Measurements from ENCODE around the gene SFXN4.
"Not testable (repeated sequence)": the region's sequence is repeated elsewhere in the genome, so short reads cannot be mapped to it uniquely, and the experiment has no call there.

Gene SFXN4

DNA sequence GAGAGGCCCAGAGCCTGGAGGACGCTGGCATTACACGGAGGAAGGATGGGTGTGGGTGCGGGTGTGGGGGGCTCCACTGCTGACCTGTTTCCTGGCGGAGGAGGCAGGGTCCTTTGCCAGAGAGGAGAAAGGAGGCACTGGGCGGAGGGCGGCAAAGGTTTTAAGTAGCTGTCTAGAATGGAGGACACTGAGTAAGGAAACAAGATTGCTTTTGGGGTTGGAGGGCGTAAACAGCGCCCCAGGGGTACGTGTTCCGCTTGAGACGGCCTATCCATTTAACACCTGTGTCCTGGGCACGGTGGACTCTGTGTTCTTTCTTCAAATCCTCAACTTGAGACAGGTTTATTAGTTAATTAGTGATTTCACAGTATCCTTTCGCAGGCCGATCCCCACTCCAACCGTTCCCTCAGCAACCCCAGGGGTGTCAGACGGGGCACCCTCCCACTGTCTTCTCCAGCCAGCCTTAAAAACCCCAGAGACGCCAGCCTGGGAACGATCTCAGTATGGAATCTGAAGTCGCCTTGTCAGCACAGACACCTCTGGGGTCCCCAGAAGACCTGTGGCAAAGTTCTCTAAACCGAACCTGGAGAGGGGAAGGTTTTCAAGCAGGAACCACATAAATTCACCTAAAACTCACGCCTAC, 24.8 kb downstream of the SFXN4 start:
- Histone ChIP-seq H3K27ac (peak overlapping the region; percentile 46; the same call in 1 of the 2 replicates), H3K9me3 (ENCODE audit: low read depth, low read length) (no peaks in the 10 kb centered on the region), H3K4me3 (no peak overlapping the region), H3K9ac (ENCODE audit: insufficient read length) (no peak overlapping the region), H3K36me3 (ENCODE audit: insufficient read depth, low read length) (no peaks in the 10 kb centered on the region)
- no peak for DNase-seq (ENCODE audit: low read depth, low spot score)
- TF ChIP-seq FOXP2 (optimal IDR thresholded peaks at IDR 0.05; ENCODE audit: control extremely low read depth, extremely low read length, insufficient read depth), result no peak

DNA sequence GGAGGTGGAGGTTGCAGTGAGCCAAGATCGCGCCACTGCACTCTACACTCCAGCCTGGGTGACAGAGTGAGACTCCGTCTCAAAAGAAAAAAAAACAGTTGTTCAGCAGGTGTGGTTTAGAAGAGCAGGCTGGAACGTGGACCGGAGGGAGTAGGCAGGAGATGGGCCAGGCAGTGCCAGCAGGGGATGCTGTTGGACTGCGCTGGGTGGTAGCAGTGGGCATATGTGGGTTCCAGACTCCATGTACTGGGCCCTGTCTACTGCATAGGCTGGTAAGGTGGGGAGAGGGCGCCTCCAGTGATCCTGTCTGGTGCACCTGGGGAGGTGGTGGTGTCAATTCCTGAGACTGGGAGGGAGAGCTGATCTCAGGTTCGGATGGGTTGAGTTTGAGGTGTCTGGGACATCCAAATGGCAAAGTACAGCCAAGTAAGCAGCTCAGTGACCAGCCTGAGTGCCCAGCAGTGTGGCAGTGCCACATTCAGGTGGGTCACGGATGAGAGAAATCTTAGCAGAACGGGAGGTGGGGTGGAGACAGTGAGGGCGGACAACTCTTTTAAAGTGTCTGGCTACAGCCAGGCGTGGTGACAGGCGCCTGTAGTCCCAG, 25.9 kb downstream of the SFXN4 start:
- H3K9ac ChIP-seq (ENCODE audit: insufficient read length), result no peak overlapping the region
- H3K27ac ChIP-seq, result no peak overlapping the region
- no peaks in the 10 kb centered on the region for H3K9me3 ChIP-seq (ENCODE audit: low read depth, low read length)
- no peaks in the 10 kb centered on the region for H3K36me3 ChIP-seq (ENCODE audit: insufficient read depth, low read length)
- no peak overlapping the region for H3K4me3 ChIP-seq
- no peak for DNase-seq (ENCODE audit: low read depth, low spot score)
- TF ChIP-seq EZH2 (IDR thresholded peaks at IDR 0.05) (no peak), FOXP2 (optimal IDR thresholded peaks at IDR 0.05; ENCODE audit: control extremely low read depth, extremely low read length, insufficient read depth) (no peak), POLR2AphosphoS5 (IDR thresholded peaks at IDR 0.05; ENCODE audit: borderline replicate concordance, low read depth, low read length) (no peak)

GRCh38 chr10:119138346-119139306, 26.9 kb downstream of the SFXN4 start:
- no peaks in the 10 kb centered on the region; the same call in 1 of the 2 replicates for H3K36me3 ChIP-seq (ENCODE audit: insufficient read depth, low read length)
- DNase-seq (ENCODE audit: low read depth, low spot score), result no peak
- no peak for TF ChIP-seq EZH2 (IDR thresholded peaks at IDR 0.05)
- TF ChIP-seq POLR2AphosphoS5 (IDR thresholded peaks at IDR 0.05; ENCODE audit: borderline replicate concordance, low read depth, low read length), result no peak
- TF ChIP-seq FOXP2 (optimal IDR thresholded peaks at IDR 0.05; ENCODE audit: control extremely low read depth, extremely low read length, insufficient read depth), result no peak

GRCh38 chr10:119137878-119138277, 27.6 kb downstream of the SFXN4 start:
- not testable (repeated sequence) for H3K36me3 ChIP-seq (ENCODE audit: insufficient read depth, low read length); H3K27ac ChIP-seq; DNase-seq (ENCODE audit: low read depth, low spot score); H3K4me3 ChIP-seq; H3K9ac ChIP-seq (ENCODE audit: insufficient read length); H3K9me3 ChIP-seq (ENCODE audit: low read depth, low read length)

More at GRCh38 chr10:119138346-119139306, 26.9 kb downstream of the SFXN4 start:
- Histone ChIP-seq H3K9me3 (ENCODE audit: low read depth, low read length) (no peaks in the 10 kb centered on the region), H3K4me3 (no peak overlapping the region), H3K9ac (ENCODE audit: insufficient read length) (no peak overlapping the region), H3K27ac (no peak overlapping the region)

DNA sequence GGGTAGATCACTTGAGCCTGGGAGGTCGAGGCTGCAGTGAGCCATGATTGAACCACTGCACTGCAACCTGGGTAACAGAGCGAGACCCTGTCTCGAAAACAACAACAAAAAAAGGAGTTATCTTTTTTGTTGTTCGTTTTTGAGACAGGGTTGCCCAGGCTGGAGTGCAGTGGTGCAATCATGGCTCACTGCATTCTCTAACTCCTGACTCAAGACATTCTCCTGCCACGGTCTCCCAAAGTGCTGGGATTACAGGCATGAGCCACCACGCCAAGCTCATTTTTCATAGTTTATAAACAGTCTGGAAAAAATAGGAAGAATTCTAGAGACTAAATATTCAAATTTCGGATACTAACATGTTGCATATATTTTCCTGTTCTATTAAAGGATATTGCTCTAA, 29.4 kb downstream of the SFXN4 start:
- H3K36me3 ChIP-seq (ENCODE audit: insufficient read depth, low read length), result peaks cover 13% of the 10 kb centered on the region; the same call in 1 of the 2 replicates
- H3K27ac ChIP-seq, result no peak overlapping the region
- TF ChIP-seq POLR2AphosphoS5 (IDR thresholded peaks at IDR 0.05; ENCODE audit: borderline replicate concordance, low read depth, low read length) (no peak), FOXP2 (optimal IDR thresholded peaks at IDR 0.05; ENCODE audit: control extremely low read depth, extremely low read length, insufficient read depth) (no peak), EZH2 (IDR thresholded peaks at IDR 0.05) (no peak)
- no peak overlapping the region for H3K9ac ChIP-seq (ENCODE audit: insufficient read length)
- H3K9me3 ChIP-seq (ENCODE audit: low read depth, low read length), result no peaks in the 10 kb centered on the region
- no peak overlapping the region for H3K4me3 ChIP-seq
- no peak for DNase-seq (ENCODE audit: low read depth, low spot score)

DNA sequence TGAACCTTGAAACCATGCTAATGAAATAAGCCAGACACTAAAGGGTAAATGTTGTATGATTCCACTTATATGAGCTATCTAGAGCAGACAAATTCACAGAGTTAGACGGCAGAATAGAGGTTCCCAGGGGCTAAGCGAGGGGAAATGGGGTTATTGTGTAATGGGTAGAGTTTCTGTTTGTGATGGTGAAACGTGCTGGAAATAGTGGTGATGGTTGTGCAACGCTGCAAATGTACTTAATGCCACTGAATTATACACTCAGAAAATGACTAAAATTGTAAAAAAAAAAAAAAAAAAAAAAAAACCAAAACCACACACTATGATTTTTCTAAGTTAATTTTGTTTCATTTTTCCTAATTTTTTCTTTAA, 30.0 kb downstream of the SFXN4 start:
- DNase-seq (ENCODE audit: low read depth, low spot score), result peak; percentile 30
- Histone ChIP-seq H3K36me3 (ENCODE audit: insufficient read depth, low read length) (peaks cover 17% of the 10 kb centered on the region; the same call in 1 of the 2 replicates), H3K9me3 (ENCODE audit: low read depth, low read length) (no peaks in the 10 kb centered on the region), H3K9ac (ENCODE audit: insufficient read length) (no peak overlapping the region), H3K4me3 (no peak overlapping the region), H3K27ac (no peak overlapping the region)
- TF ChIP-seq FOXP2 (optimal IDR thresholded peaks at IDR 0.05; ENCODE audit: control extremely low read depth, extremely low read length, insufficient read depth), result no peak
- no peak for TF ChIP-seq POLR2AphosphoS5 (IDR thresholded peaks at IDR 0.05; ENCODE audit: borderline replicate concordance, low read depth, low read length)
- TF ChIP-seq EZH2 (IDR thresholded peaks at IDR 0.05), result no peak

DNA sequence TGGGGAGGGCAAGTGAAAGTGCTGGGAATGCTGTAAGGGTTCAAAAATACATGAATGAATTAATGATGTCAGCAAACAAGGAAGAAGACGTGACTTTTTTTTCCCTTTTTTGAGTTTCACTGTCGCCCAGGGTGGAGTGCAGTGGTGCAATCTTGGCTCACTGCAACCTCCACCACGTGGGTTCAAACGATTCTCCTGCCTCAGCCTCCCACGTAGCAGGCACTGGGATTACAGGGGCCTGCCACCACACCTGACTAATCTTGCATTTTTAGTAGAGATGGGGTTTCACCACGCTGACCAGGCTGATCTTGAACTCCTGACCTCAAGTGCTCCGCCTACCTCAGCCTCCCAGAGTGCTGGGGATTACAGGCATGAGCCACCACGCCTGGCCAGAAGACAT, 31.6 kb downstream of the SFXN4 start:
- TF ChIP-seq POLR2AphosphoS5 (IDR thresholded peaks at IDR 0.05; ENCODE audit: borderline replicate concordance, low read depth, low read length) (no peak), EZH2 (IDR thresholded peaks at IDR 0.05) (no peak), FOXP2 (optimal IDR thresholded peaks at IDR 0.05; ENCODE audit: control extremely low read depth, extremely low read length, insufficient read depth) (no peak)
- no peak overlapping the region for H3K27ac ChIP-seq
- no peak for DNase-seq (ENCODE audit: low read depth, low spot score)

More for the DNA sequence above, 31.6 kb downstream of the SFXN4 start:
- Histone ChIP-seq H3K36me3 (ENCODE audit: insufficient read depth, low read length) (peaks cover 29% of the 10 kb centered on the region; the same call in 1 of the 2 replicates), H3K4me3 (no peak overlapping the region), H3K9ac (ENCODE audit: insufficient read length) (no peak overlapping the region), H3K9me3 (ENCODE audit: low read depth, low read length) (no peaks in the 10 kb centered on the region)

Data from SK-N-MC (cell line).